NCI-H510A treated with DMSO at 0.1 percent for 48 hours (cell line): ENCODE results near the gene C3.
"Not testable (repeated sequence)": the region's sequence is repeated elsewhere in the genome, so short reads cannot be mapped to it uniquely, and the experiment has no call there.

ENCODE experiments used
- DNase-seq: peaks from one replicate; lab custom pipeline; 2025; lab: John Stamatoyannopoulos, UW

Gene C3

DNA sequence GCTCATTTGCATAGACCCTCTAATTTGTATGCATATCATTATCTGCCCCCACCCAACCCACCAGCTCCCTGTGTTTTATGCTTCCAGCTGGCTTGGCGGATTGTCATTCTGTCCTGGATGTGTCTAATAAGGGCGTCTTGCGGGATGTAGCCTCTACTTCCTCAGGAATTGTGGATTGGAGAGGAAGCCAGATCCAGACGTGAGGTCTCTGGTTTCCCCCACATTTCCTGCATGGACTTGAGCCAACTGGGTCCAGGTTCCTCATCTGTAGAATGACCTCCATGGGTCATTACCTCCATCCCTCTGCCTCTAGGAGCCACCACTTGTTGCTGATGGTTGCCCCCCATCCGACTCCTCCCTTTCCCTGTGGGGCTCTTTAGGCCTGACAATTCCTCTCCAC, 57.7 kb downstream of the C3 start:
- DNase-seq = no peak

DNA sequence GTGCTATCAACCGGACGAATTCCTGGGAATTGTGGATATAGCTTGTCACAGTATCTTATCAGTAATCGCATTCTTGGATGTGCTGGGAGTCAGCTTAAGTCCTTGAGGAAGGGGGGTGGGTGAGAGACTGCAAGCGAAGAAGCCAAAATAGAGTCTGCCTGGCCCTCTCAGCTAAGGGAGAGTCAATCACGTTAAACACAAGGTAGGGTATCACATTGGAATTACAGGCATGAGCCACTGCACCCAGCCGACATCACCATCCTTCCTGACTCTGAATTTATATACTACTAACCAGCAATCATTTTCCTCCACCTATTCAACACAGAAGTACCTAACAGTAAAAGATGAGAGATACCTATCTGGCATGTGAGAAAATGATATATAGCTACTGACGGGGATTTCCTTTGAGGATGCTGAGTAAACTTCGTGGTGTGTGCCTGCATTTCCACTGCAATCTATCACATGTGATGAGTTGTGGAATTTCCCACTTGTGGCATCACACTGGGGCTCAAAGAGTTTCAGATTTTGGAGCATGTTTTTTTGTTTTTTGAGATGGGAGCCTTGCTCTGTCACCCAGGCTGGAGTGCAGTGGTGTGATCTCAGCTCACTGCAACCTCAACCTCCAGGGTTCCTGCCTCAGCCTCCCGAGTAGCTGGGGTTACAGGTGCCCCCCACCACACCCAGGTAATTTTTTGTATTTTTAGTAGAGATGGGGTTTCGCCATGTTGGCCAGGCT, 58.8 kb downstream of the C3 start:
- DNase-seq = not testable (repeated sequence)

DNA sequence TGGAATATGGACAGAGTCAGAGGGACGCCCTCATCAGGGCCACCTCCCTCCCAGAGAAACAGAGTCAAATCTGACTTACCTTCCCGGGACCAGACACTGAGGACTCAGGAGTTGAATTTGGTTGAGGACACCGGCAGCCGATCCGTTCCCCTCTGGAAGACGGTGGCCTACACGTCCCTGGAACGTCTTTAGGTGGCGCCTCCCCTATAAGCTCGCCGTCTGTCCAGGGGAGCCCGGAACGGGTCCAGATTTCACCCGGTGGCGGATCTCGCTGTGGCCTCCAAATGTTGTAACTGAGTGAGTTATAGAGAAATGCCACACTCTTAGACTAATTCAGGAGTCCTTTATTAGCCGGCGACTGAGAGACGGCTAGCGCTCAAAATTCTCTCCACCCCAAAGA, 59.5 kb downstream of the C3 start:
- no peak for DNase-seq

DNA sequence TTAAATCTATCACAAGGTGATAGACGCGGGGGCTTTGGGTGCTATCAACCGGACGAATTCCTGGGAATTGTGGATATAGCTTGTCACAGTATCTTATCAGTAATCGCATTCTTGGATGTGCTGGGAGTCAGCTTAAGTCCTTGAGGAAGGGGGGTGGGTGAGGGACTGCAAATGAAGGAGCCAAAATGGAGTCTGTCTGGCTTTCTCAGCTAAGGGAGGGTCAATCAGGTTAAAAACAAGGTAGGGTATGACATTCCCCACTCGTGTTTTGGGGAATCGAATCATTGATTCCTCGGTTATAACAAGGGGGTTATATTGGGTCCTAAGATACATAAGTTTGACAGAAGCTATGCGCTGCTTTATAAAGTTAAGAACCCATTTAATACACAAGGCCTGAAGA, 64.1 kb downstream of the C3 start:
- not testable (repeated sequence) for DNase-seq

DNA sequence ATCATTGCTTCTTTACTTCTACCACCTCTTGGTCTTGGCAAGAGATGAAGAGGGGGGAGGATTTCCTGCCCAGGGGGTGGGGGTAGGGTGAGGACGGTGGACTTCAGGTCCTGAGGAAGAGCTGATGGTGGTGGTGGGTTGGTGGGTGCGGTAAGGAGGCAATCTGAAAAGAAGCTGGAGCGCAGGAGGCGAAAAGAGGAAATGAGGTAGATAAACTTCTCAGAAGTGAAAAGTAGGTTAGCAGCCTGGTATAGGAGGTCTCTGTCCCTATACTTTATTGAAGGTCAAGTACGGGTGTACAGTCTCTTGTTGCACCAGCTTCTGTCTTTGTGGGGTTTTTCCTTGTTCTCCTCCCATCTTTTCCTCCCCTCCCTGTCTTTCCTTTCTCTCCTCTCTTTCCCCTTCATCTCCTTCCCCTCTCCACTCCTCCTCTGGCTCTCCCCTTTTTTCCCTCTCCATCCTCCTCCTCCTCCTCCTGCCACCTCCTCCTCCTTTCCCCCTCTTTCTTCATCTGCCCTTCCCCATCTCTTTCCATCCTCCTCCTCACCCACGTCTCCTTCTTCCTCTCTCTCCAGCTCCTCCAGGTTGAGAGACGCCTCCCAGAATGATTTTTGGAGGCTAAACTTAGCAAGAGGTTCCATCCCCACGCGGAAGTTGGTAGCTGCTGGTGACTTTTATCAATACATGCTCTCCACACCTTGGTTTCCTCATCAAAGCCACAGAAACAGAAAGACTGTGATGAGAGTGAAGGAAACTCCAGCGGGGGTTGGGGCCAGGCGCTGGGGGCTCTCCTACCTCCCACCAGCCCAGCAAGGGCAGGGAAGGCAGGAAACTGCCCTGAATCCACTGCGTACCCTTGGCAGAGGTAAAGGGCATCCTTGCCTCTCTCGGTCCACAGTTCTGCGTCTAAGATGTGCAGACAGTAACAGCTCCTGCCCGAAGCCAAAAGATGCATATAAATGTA, 65.8 kb downstream of the C3 start:
- no peak for DNase-seq

DNA sequence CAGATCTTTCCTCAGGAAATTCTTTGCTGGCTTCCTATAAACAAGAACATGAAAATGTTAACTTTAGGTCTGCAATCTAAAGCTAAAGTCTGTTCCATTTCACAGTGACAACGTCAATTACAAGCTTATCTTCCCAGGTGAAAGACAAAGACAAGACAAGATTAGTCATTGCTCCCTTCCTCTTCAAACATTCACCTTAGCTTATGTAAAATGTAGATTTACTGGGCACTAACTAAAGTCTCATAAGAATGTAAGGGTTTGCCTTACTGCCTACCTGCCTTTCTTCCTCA, 67.7 kb downstream of the C3 start:
- no peak for DNase-seq

DNA sequence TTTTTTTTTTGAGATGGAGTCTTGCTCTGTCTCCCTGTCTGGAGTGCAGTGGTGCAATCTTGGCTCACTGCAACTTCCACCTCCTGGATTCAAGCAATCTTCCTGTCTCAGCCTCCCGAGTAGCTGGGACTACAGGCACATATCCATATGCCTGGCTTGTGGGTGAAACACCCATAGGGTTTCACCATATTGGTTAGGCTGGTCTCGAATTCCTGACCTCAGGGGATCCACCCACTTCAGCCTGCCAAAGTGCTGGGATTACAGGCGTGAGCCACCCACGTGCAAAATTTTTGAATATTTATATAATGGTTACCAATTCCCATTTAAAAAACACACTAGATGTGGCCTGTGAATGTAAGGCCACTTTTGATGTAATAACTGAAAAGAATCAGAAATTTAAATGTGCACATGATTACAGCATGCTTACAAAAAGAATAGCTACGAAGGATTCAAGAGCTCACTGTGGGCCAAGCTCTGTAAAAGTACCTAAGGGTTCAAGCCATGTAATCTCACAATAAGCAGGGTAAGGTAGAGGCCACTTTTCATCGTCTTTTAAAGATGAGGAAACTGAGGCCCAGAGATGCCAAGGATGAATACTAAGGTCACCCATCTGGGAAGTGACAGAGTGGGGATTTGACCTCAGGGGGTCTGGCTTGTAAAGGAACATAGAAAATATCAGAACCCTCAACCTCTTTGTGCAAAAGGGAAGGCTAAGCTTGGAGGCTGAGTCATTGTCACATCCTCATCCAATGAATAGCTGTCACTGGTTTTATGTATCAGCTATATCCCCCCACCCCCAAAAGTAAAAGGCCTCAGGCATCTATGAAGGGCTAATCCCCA, 68.3 kb downstream of the C3 start:
- DNase-seq = no peak

DNA sequence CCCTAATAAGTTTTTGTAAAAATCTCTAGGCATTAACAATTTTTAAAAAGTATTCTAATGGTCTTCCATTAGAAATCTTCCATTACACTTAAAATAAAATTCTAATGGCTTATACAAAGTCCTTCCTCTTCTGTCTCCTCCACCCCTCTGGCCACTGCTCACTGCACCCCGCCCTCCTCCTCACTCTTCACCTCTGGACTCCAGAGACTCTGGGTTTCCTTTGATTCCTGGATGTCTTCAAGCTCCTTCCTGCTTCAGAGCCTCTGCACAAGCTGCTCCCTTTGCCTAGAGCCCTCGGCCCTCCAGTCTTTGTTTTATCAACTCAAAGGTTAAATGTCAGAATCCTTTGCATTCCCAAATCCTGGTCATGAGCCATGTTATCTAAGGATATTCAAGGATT, 71.3 kb downstream of the C3 start:
- no peak for DNase-seq

DNA sequence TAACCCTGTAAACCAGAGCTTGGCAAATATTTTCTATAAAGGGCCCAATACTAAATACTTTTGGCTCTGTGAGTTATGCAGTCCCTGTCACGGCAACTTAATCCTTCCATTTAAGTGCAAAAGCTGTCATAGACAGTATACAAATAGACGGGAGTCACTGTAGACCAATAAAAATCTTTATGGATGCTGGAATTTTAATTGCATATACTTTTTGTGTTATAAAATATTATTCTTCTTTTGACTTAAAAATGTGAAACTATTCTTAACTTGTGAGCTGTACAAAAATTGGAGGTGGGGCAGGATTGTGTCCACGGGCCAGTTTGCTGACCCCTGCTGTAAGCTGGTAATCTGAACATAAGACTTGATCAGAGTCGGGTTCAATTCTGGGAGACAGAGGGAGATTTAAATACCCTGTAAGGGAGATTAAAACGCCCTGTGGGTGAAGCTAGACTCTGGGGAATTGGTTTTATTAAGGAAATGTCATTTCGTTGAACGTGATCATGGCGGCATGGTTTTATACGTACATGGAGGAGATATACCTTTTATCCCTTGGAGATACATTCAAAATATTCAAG, 72.2 kb downstream of the C3 start:
- DNase-seq = no peak

DNA sequence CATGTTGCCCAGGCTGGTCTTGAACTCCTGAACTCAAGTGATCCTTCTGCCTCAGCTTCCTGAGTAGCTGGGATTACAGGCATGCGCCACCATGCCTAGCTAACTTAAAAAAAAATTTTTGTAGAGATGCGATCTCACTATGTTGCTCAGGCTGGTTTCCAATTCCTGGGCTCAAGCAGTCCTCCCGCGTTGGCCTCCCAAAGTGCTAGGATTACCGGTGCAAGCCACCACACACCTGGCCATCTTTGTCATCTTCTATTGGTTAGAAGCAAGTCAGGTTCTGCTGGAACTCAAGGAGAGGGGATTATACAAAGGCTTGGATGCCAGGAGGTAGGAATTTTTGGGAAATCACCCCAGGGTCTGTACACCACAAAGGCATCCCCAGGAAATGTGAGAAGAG, 75.7 kb downstream of the C3 start:
- DNase-seq = no peak

DNA sequence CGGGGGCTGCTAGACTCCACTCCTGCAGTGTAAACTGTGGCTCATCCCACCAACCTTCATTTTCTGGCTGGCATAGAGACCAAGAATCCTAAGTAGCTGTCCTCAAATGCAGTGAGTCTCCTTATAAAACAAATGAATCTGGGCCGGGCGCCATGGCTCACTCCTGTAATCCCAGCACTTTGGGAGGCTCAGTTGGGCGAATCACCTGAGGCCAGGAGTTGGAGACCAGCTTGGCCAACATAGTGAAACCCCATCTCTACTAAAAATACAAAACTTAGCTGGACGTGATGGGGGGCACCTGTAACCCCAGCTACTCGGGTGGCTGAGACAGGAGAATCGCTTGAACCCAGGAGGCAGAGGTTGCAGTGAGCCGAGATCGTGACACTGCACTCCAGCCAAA, 80.1 kb downstream of the C3 start:
- DNase-seq = not testable (repeated sequence)

DNA sequence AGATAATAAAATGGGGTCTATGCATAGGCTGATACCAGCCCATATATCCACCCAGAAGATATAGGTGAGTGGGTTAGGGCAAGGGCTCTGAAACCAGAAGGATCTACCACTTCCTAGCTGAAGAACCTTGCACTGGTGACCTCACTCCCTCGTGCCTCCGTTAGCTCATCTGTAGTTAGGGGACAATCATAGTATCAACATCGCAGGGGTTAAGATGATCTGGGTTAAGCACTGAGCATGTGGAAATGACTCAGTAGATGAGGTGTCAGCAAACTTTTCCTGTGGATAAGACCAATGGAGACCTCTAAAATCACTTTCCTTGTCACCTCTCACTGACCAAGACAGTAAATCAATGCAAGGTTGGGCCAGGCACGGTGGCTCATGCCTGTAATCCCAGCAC, 81.0 kb downstream of the C3 start:
- no peak for DNase-seq

DNA sequence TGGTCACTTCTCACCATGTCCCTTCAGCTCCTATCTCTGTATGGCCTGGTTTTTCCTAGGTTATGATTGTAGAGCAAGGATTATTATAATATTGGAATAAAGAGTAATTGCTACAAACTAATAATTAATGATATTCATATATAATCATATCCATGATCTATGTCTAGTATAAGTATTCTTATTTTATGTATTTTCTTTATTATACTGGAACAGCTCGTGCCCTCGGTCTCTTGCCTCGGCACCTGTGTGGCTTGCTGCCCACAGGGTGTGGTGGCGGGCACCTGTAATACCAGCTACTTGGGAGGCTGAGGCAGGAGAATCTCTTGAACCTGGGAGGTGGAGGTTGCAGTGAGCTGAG, 87.0 kb downstream of the C3 start:
- DNase-seq = not testable (repeated sequence)

DNA sequence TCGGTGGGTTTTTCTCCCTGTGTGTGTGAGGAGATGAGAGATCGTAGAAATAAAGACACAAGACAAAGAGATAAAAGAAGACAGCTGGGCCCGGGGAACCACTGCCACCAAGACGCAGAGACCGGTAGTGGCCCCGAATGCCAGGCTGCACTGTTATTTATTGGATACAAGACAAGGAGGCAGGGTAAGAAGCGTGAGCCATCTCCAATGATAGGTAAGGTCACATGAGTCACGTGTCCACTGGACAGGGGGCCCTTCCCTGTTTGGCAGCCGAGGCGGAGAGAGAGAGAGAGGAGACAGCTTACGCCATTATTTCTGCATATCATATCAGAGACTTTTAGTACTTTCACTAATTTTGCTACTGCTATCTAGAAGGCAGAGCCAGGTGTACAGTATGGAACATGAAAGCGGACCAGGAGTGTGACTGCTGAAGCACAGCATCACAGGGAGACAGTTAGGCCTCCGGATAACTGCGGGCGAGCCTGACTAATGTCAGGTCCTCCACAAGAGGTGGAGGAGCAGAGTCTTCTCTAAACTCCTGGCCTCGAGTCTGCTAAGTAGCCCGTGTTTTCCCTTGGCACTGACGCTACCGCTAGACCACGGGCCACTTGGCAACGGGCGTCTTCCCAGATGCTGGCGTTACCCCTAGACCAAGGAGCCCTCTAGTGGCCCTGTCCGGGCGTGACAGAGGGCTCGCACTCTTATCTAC, 87.5 kb downstream of the C3 start:
- peak; percentile 16 for DNase-seq

DNA sequence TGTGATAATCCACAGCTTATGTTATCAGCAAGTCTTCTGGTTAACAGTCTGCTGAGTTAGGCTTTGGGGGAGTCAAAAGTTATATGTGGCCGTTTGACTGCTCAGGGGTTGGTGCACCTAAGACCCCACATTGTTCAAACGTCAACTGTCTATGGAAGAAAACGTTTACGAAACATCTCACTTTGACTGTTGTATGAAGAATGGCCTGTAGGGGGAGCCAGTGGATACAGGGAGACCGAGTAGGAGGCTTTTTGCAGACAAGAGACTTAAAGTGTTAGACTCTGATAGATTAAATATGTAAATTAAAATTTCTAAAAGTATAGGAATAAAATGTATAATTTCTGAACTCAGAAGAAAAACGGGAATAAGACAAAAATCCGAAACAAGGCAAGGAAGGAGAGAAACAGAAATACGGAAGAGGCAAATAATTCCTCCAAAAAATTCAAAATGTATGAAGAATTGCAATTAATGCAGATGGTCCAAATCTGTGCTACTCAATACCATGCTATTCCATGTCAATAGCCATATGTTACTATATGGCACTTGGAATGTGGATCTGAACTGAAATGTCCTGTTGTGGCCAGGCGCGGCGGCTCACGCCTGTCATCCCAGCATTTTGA, 88.3 kb downstream of the C3 start:
- DNase-seq = peak; percentile 56
